ENCODE measurements around the gene CYB561.
"Not testable (repeated sequence)": the region's sequence is repeated elsewhere in the genome, so short reads cannot be mapped to it uniquely, and the experiment has no call there.

Gene CYB561

GRCh38 chr17:63474586-63475460 is 28.7 kb upstream of the CYB561 start:
- H3K27ac ChIP-seq, result no peak overlapping the region
- TF ChIP-seq ZFX (IDR thresholded peaks at IDR 0.05; ENCODE audit: borderline replicate concordance) (no peak), CTCF (IDR thresholded peaks at IDR 0.05) (no peak)

- TF ChIP-seq ZFX (IDR thresholded peaks at IDR 0.05; ENCODE audit: borderline replicate concordance) (no peak), CTCF (IDR thresholded peaks at IDR 0.05) (no peak)
- no peak overlapping the region for H3K27ac ChIP-seq
These were observed 28.1 kb upstream of the CYB561 start for GRCh38 chr17:63474174-63474573.

DNA sequence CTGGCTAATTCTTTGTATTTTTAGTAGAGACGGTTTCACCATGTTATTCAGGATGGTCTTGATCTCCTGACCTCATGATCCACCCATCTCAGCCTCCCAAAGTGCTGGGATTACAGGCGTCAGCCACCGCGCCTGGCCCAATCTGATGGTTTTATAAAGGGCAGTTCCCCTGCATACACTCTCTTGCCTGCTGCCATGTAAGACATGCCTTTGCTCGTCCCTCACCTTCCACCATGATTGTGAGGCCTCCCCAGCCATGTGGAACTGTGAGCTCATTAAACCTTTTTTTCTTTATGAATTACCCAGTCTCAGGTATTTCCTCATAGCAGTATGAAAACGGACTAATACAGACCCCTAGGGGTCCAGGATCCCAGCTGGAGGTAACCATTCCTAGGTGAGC is 22.0 kb upstream of the CYB561 start:
- H3K27ac ChIP-seq, result not testable (repeated sequence)

GRCh38 chr17:63464691-63465236 is 18.7 kb upstream of the CYB561 start:
- no peak overlapping the region for H3K27ac ChIP-seq
- no peak for TF ChIP-seq ZFX (IDR thresholded peaks at IDR 0.05; ENCODE audit: borderline replicate concordance)
- no peak for TF ChIP-seq CTCF (IDR thresholded peaks at IDR 0.05)

GRCh38 chr17:63463771-63464170 is 17.7 kb upstream of the CYB561 start:
- no peak overlapping the region for H3K27ac ChIP-seq
- no peak for TF ChIP-seq ZFX (IDR thresholded peaks at IDR 0.05; ENCODE audit: borderline replicate concordance)
- no peak for TF ChIP-seq CTCF (IDR thresholded peaks at IDR 0.05)

GRCh38 chr17:63460018-63460417 is 13.9 kb upstream of the CYB561 start:
- H3K27ac ChIP-seq, result no peak overlapping the region
- TF ChIP-seq ZFX (IDR thresholded peaks at IDR 0.05; ENCODE audit: borderline replicate concordance), result no peak
- TF ChIP-seq CTCF (IDR thresholded peaks at IDR 0.05), result no peak

DNA sequence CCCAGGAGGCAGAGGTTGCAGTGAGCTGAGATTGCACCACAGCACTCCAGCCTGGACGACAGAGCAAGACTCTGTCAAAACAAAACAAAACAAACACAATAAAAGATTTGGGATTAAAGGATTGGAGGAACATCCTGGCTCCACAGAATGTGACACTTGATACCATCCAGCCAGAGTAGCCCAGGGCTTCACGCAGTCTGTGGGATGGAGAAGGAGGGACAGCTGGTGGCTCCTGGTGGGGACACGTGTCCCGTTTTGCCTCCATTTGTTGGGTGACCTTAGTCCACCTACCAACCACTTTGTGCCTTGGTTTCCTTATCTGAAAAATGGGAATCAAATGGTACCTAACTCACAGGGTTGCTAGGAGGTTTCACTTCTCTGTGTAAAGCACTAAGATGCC is 12.4 kb upstream of the CYB561 start:
- TF ChIP-seq CTCF (IDR thresholded peaks at IDR 0.05) (no peak), ZFX (IDR thresholded peaks at IDR 0.05; ENCODE audit: borderline replicate concordance) (no peak)
- H3K27ac ChIP-seq, result peak overlapping the region; percentile 48
